Measurements from ENCODE around the gene FKRP.

FKRP gene

GRCh38 chr19:46784262-46785053 is 38.6 kb downstream of the FKRP start:
- Histone ChIP-seq H3K4me1 (peaks cover 0 to 45% (median 32%) of the 10 kb centered on the region in 4 donors), H3K36me3 (peaks cover 29 to 47% (median 32%) of the 10 kb centered on the region in 3 donors), H3K27ac (peak overlapping the region; percentile 25 to 97), H3K27me3 (no peaks in the 10 kb centered on the region), H3K9me3 (no peaks in the 10 kb centered on the region), H3K4me3 (peak overlapping the region; percentile 92 to 95)
- peak; percentile 73 to 75 for DNase-seq
- TF ChIP-seq CTCF (IDR thresholded peaks at IDR 0.05), result no peak
- intact Hi-C loops (cut with DNase I; ENCODE audit: low total_unique reads), result loop anchor here (5.0 kb wide), 1 partner anchor 38 kb away; no protein-coding TSS in a partner anchor

- intact Hi-C loops (cut with DNase I; ENCODE audit: low total_unique reads), result no loop called here
- peaks cover 26 to 38% (median 27%) of the 10 kb centered on the region in 3 donors for H3K36me3 ChIP-seq
- H3K4me3 ChIP-seq, result peak overlapping the region; percentile 92 to 95
- no peak for TF ChIP-seq CTCF (IDR thresholded peaks at IDR 0.05)
- H3K27me3 ChIP-seq, result no peaks in the 10 kb centered on the region
- H3K4me1 ChIP-seq, result peaks cover 0 to 45% (median 32%) of the 10 kb centered on the region in 4 donors
- H3K27ac ChIP-seq, result peak overlapping the region; percentile 88 to 97
- no peaks in the 10 kb centered on the region for H3K9me3 ChIP-seq
- no peak for DNase-seq
Observed at GRCh38 chr19:46785054-46785979, 39.5 kb downstream of the FKRP start.

- Histone ChIP-seq H3K27ac (peak overlapping the region; percentile 88 to 97), H3K36me3 (peaks cover 21 to 33% (median 22%) of the 10 kb centered on the region in 3 donors), H3K27me3 (no peaks in the 10 kb centered on the region), H3K4me1 (peaks cover 0 to 42% (median 32%) of the 10 kb centered on the region in 4 donors), H3K4me3 (peak overlapping the region; percentile 92 to 95), H3K9me3 (no peaks in the 10 kb centered on the region)
- intact Hi-C loops (cut with DNase I; ENCODE audit: low total_unique reads), result no loop called here
- no peak for TF ChIP-seq CTCF (IDR thresholded peaks at IDR 0.05)
- DNase-seq, result no peak
Observed at GRCh38 chr19:46785980-46786235, 40.1 kb downstream of the FKRP start.

GRCh38 chr19:46786236-46787039 is 40.6 kb downstream of the FKRP start:
- intact Hi-C loops (cut with DNase I; ENCODE audit: low total_unique reads), result no loop called here
- Histone ChIP-seq H3K4me1 (peaks cover 0 to 38% (median 32%) of the 10 kb centered on the region in 4 donors), H3K27me3 (no peaks in the 10 kb centered on the region), H3K9me3 (no peaks in the 10 kb centered on the region), H3K27ac (peak overlapping the region; percentile 88 to 97), H3K4me3 (peak overlapping the region; percentile 92 to 95), H3K36me3 (peaks cover 17 to 27% (median 21%) of the 10 kb centered on the region in 3 donors)
- no peak for TF ChIP-seq CTCF (IDR thresholded peaks at IDR 0.05)
- DNase-seq, result peak; percentile 78 to 85

GRCh38 chr19:46787040-46787330 is 41.1 kb downstream of the FKRP start:
- H3K27ac ChIP-seq, result peak overlapping the region; percentile 88 to 97

More at GRCh38 chr19:46787040-46787330, 41.1 kb downstream of the FKRP start:
- no peak for TF ChIP-seq CTCF (IDR thresholded peaks at IDR 0.05)
- Histone ChIP-seq H3K27me3 (no peaks in the 10 kb centered on the region), H3K9me3 (no peaks in the 10 kb centered on the region), H3K4me1 (peaks cover 0 to 38% (median 32%) of the 10 kb centered on the region in 4 donors), H3K4me3 (peak overlapping the region; percentile 92 to 95), H3K36me3 (peaks cover 12 to 22% (median 15%) of the 10 kb centered on the region in 3 donors)
- intact Hi-C loops (cut with DNase I; ENCODE audit: low total_unique reads), result no loop called here
- no peak for DNase-seq
